ENCODE data around the gene LRRC32.
A peak's percentile ranks its signal among the peaks of the same experiment; 100 is the strongest.

The LRRC32 gene

GRCh38 chr11:76670485-76671236 lies at the start of gene LRRC32:
Gene LRRC32, minus strand, starts transcription at chr11:76670747. Its CDS starts 4,793 bp downstream, at chr11:76665954.
- DNase-seq: peak; percentile 32

GRCh38 chr11:76719686-76720085 lies 49.1 kb upstream of the LRRC32 start:
- DNase-seq: no peak

GRCh38 chr11:76719281-76719680 lies 48.7 kb upstream of the LRRC32 start:
- DNase-seq: no peak

GRCh38 chr11:76717816-76718215 lies 47.3 kb upstream of the LRRC32 start:
- no peak for DNase-seq

- DNase-seq: no peak
These were observed 46.8 kb upstream of the LRRC32 start for GRCh38 chr11:76717369-76717768.

GRCh38 chr11:76716268-76716667 lies 45.7 kb upstream of the LRRC32 start:
- no peak for DNase-seq

GRCh38 chr11:76714493-76714892 lies 43.9 kb upstream of the LRRC32 start:
- no peak for DNase-seq

DNA sequence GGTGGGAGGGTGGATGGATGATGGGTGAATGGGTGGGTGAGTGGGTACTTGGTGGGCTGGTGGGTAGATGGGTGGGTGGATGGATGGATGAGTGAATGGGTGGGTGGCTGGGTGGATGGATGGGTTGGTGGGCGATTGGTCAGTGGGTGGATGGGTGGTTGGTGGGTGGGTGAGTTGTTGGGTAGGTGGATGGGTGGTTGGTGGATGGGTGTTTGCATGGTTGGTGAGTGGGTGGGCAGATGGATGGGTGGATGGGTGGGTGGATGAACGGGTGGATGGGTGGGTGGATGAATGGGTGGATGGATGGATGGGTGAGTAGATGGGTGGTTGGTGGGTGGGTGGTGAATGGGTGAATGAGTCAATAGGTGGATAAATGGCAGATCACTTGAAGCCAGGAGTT lies 43.0 kb upstream of the LRRC32 start:
- DNase-seq: no peak

DNA sequence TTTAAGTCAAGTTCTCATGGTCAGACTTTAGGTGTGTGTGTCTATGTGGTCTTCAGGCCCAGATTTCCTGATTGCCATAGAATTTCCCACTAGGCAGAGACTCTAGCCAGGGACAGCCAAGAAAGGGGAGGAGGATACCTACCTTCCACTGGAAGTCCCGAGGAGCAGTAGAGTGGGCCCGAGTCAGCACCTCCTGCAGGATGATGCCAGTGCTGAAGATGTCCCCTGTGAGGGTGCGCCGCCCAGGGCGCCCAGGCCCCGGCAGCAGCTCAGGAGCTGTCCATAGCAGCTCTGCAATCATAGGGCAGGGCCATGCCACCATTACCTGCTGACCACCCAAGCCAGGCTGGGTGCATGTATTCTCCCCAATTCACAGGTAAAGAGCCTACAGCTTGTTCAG lies 41.6 kb upstream of the LRRC32 start:
- no peak for DNase-seq

DNA sequence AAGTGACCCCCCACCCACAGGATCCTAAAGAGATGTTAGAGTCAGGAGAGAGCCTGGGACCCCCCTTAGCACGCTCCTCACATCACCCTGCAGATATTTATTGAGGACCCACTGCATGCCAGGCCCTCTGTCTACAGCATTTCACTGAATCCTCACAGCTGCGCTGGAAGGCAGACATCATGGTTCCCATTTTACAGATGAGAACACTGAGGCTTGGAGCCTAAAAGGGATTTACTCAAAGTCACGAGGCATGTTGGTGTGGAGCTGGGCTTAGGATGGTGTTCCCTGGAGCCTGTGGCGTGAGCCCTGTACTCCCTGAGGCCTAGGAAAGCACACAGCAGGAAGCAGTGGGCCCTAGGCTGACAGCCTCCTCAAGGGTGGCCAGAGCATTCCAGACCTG lies 39.2 kb upstream of the LRRC32 start:
- DNase-seq: no peak

- DNase-seq: no peak
These were observed 38.6 kb upstream of the LRRC32 start for GRCh38 chr11:76708972-76709660.

GRCh38 chr11:76707293-76707825 lies 36.8 kb upstream of the LRRC32 start:
- no peak for DNase-seq

DNA sequence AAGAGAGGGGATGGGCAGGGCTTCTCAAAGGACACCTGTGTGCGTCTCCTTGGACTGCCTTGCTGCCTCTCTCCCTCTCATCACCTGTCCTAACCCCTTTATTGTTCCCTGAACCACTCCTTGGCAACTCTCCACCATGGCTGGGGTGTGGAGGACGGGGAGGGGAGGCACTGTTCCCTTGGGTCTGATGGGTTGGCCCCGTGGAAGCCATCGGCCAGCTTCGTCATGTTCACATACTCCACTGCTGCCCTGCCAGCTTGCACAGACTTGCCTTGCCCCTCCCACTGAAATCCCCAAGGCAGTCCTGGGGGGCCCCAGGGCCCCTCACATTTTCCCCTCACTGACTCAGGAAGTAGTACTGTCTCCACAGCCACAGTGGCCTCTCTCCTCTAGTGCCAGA lies 36.1 kb upstream of the LRRC32 start:
- no peak for DNase-seq

GRCh38 chr11:76705826-76706225 lies 35.3 kb upstream of the LRRC32 start:
- DNase-seq: no peak

DNA sequence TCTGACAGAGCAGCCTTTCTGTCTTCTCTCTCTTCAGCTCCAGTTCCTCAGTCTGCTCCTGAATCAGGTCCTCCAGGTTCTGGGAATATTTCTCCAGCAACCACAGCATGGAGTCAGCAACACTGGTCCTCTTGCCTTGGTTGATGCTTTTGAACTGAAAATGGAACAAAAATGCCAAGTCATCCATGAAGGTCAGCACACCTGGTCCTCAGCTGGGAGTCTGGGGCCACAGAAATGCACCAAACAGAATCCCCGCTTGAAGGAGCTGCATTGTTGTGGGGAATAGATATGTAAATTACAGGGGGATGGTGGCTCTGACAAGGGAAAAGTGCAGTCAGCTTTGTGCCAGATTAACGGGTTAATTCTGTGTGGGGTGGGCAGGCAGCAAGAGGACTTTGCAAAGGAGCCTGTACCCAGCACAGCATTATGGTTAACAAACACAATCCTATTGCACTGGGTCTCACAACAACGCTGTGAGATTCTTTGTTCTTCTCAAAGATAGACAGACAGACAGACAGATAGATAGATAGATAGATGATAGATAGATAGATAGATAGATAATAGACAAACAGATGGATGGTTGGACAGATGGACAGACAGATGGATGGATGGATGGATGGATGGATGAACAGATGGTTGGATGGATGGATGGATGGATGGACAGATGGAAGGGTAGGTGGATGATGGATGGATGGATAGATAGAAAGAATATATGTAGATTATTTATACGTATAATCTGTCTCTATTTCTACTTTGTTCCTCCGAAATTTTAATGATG lies 33.8 kb upstream of the LRRC32 start:
- no peak for DNase-seq

DNA sequence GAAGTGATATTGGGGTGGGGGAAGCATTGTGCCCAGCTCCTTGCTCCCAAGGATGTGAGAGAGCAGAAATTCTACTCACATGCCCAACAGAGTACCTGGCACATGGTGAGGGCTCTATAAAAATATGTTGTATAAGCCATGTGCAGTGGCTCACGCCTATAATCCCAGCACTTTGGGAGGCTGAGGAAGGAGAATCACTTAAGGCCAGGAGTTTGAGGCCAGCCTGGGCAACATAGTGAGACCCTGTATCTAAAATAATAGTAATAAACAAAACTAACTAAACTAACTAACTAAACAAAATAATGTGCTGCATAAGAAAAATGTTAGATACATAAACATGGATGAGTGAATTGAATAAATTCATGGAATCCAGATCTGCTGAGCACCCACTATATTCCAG lies 33.2 kb upstream of the LRRC32 start:
- DNase-seq: no peak

- DNase-seq: no peak
These were observed 32.0 kb upstream of the LRRC32 start for GRCh38 chr11:76702336-76703128.

GRCh38 chr11:76701294-76702040 lies 30.9 kb upstream of the LRRC32 start:
- no peak for DNase-seq

DNA sequence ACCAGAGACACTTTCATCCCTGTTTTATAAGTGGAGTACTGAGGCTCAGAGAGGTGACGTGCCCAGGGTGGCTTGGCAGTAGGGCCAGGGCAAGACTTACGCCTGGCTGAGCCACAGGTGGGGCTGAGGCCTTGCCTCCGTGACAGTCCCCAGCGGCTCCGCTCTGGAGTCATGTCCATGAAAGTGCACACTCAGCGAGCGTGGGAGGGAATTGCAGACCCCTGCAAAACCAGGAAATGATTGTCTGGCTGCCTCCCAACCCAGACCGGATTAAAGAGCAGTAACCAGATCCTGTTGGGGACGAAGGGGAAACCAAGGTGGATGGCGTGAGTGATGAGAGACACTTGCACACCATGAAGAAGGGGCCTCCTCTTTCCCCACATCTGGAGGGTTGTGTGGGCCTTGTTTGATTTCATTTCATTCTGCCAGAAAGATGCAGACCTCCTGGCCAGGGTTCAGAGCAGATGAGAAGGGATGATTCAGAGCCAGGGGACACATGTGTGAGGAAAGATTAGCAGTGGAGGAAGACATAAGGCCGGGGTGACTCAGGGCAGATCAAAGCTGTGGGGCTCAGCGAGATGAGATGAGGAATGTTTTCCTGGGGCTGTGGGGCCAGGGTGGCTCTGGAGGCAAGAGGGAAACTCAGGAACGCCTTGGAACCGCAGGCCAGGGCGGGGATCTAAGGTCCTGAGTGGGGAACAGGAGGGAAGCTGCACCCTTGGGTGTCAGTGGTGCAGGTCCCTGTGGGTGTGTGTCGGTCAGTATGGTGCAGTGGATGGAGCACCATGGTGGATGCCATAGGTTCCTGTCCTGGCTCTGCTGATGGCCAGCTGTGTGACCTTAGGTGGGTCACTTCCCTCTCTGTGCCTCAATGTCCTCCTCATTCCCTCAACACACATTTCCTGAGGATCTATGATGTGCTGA lies 29.9 kb upstream of the LRRC32 start:
- no peak for DNase-seq

DNA sequence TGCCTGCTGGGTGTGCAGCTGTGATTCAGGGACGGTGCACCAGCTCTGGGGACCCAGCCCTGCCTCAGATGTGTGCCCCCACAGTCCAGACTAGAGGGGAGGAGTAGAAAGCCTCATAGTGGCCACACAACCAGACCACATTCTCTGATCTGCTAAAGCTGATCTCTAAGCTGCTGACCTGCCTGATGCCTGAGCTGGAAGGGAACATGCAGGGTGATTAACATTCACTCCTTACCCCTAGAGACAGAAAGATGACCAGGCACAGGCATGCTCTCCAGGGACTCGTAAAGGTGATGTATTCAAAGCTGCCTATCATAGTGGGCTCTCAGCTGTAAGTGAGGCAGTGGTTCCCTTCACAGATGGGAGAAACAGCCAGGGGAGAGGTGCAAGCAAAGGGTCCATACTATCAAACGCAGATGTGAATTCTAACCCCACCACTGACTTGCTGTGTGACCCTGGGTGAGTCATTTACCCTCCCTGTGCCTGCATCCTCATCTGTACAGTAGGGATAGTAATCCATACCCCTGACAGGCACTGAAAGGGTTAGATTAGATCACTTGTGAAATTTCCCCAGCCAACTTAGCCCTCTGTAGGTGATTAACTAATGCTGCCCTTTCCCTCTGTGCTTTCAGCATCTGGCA lies 29.0 kb upstream of the LRRC32 start:
- DNase-seq: no peak
